Prostate gland (tissue), 2 donors: Measurements from ENCODE around the gene C5AR2. TPM values are rescaled to one million over a fixed set of nuclear protein-coding genes. Genes with fewer than 3 reads are reported as not detected.
A peak's percentile ranks its signal among the peaks of the same experiment; 100 is the strongest.
"Not testable (repeated sequence)": the region's sequence is repeated elsewhere in the genome, so short reads cannot be mapped to it uniquely, and the experiment has no call there.

ENCODE experiments used
- DNase-seq: peaks from one replicate; pipeline ENCODE4 v3.0.0-alpha.2; 2019; ENCODE audit warnings: low spot score
- H3K27ac ChIP-seq, 2 donors: fragments of 200-600 bp; sonication (generic); 2 replicates each; pipeline ENCODE4 v1.5.1; 2017 to 2019
- H3K27me3 ChIP-seq: fragments of 200-600 bp; sonication (generic); replicated peaks from 2 replicates; pipeline ENCODE4 v1.5.1; 2019; ENCODE audit not compliant: insufficient read depth
- H3K36me3 ChIP-seq, 2 donors: fragments of 200-600 bp; sonication (generic); 1 replicate in 1 of 2; 2 replicates in 1 of 2; pipeline versions ENCODE4 v1.5.1 to v1.8.1; 2017 to 2019
- H3K4me1 ChIP-seq: fragments of 200-600 bp; sonication (generic); replicated peaks from 2 replicates; pipeline ENCODE4 v1.5.1; 2019
- H3K4me3 ChIP-seq, 2 donors: fragments of 200-600 bp; sonication (generic); 2 replicates each; pipeline ENCODE4 v1.5.1; 2017 to 2019
- H3K9me3 ChIP-seq: fragments of 200-600 bp; sonication (generic); 2 replicates; pipeline ENCODE4 v1.5.1; 2017
- CTCF ChIP-seq, 4 experiments: fragments of 200-600 bp in 2 of 4; fragments of 450-650 bp in 2 of 4; sonication (generic) in 2 of 4; IDR thresholded peaks; 1 replicate in 3 of 4; 2 replicates in 1 of 4; pipeline ENCODE4 v1.5.1; 2016 to 2019; ENCODE audit warnings: antibody characterized with exemption in 4 of 4, mild to moderate bottlenecking in 2 of 4, moderate library complexity in 2 of 4
- POLR2A ChIP-seq: fragments of 450-650 bp; IDR thresholded peaks from one replicate; pipeline ENCODE4 v1.6.1; 2016; ENCODE audit warnings: antibody characterized with exemption, mild to moderate bottlenecking
- POLR2AphosphoS5 ChIP-seq: sonication (generic); formaldehyde crosslinking; IDR thresholded peaks from one replicate; pipeline ENCODE4 v1.6.1; 2017; ENCODE audit warnings: antibody characterized with exemption
- WGBS: methylation state at CpG from one replicate; pipeline ENCODE4 v1.1.5; 2018; 5-methylcytosine and 5-hydroxymethylcytosine counted together
- intact Hi-C: fragments of 100-400 bp; cut with DNase I; formaldehyde crosslinking; loops from one replicate; pipeline ENCODE4 v1.14.2; 2022
- total RNA-seq, 2 donors: library from RNA; depleted of rRNA; stranded (reverse); fragments of >200 nt; gene quantifications; one replicate each; pipeline ENCODE4 v1.1.0, GENCODE V29; 2016

C5AR2 gene
- total RNA-seq = 1 to 10 TPM in 1 of 2 donors, not detected in 1; 1.9 TPM

DNA sequence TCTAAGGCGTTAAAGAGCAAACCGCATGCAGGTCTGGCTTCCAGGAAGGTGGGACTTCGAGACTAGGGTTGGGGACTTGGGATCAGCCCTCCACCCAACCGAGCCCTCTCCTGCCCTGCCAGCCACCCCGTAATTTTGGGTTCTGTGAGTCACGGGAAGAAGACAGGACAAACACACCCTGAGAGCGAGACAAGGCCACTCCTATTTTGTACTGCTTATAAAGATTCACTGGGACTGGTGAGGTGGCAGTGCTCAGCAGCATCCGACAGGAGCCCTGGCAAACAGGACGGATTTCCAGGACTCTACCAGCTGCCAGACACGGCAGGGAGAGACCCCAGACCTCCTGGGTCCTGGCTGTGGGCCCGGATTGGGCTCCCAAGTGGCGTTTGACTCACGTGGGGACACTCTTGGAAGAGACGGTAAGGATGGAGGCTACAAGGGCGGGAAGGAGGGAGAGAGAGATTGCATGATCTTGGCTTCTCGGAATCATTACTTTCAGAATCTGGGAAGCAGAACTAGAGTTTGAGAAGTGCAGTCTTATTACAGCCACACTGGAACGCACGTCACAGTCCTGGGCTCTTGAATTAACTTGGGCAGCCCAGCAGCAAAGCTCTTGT is at the start of gene C5AR2:
C5AR2 (plus strand) TSS at position 245 of the 617 bp plus-strand sequence. CDS start 8,625 bp downstream, outside the sequence.
- Histone ChIP-seq H3K9me3 (no peaks in the 10 kb centered on the region), H3K4me3 (no peak within 1 kb of the TSS), H3K27me3 (no peaks in the 10 kb centered on the region), H3K36me3 (no peaks in the 10 kb centered on the region), H3K4me1 (no peaks in the 10 kb centered on the region), H3K27ac (no peak within 1 kb of the TSS)
- 43% methylated on average over 18 of the region's 18 CpGs for WGBS
- intact Hi-C loops = no loop called here
- DNase-seq = no peak
- TF ChIP-seq POLR2A (no peak), CTCF (IDR thresholded peaks at IDR 0.05) (no peak), POLR2AphosphoS5 (no peak)

DNA sequence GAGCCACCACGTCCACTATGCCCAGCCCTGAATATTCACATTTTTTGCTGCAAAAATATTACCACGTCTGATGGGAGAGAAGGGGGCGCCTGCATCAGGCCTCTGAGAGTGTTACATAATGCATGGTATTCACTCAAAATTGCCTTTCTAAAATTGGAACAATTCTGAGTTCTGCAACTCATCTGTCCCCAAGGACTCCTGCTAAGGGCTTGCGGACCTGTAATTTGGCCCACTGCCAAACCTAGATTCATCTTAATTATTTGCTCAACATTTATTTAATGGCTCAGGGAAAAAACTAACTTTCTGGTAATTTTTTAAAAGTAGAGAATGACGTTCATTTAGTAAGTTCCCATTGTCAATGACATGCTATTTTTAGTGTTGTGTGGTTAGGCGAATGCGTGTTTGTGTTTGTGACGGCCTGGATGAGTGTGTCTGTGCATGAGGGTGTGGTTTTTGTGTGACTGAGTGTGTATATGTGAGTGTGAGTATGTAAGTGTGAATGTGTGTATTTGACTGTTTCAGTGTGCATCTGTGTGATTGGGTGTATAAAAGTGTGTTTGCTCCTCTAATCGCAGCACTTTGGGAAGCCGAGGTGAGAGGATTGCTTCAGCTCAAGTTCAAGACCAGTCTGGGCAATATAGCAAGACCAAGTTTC is 48.4 kb upstream of the C5AR2 start:
- no peak for TF ChIP-seq CTCF (IDR thresholded peaks at IDR 0.05)
- WGBS = 85% methylated on average over 10 of the region's 10 CpGs

GRCh38 chr19:47284324-47284899 is 47.6 kb upstream of the C5AR2 start:
- WGBS = 30% methylated on average over 9 of the region's 9 CpGs
- TF ChIP-seq CTCF (IDR thresholded peaks at IDR 0.05) (peak; percentile 67 to 88 (median 80)), POLR2AphosphoS5 (no peak)
- Histone ChIP-seq H3K4me3 (no peak overlapping the region), H3K4me1 (no peaks in the 10 kb centered on the region), H3K9me3 (no peaks in the 10 kb centered on the region), H3K36me3 (no peaks in the 10 kb centered on the region), H3K27me3 (no peaks in the 10 kb centered on the region), H3K27ac (no peak overlapping the region)
- DNase-seq = peak; percentile 48
- intact Hi-C loops = no loop called here

More for the DNA sequence above, 48.4 kb upstream of the C5AR2 start:
- no peak for DNase-seq
- H3K4me1 ChIP-seq = no peaks in the 10 kb centered on the region
- H3K9me3 ChIP-seq = no peaks in the 10 kb centered on the region
- no peaks in the 10 kb centered on the region for H3K36me3 ChIP-seq
- H3K4me3 ChIP-seq = no peak overlapping the region
- intact Hi-C loops = no loop called here
- H3K27me3 ChIP-seq = no peaks in the 10 kb centered on the region
- no peak overlapping the region for H3K27ac ChIP-seq

GRCh38 chr19:47296036-47296435 is 35.9 kb upstream of the C5AR2 start:
- peak; percentile 75 for DNase-seq
- no peak overlapping the region for H3K4me3 ChIP-seq
- no peaks in the 10 kb centered on the region for H3K9me3 ChIP-seq
- no peaks in the 10 kb centered on the region for H3K36me3 ChIP-seq
- no peaks in the 10 kb centered on the region for H3K27me3 ChIP-seq
- TF ChIP-seq CTCF (IDR thresholded peaks at IDR 0.05) (peak; percentile 23 to 81 (median 67)), POLR2AphosphoS5 (peak; percentile 14), POLR2A (no peak)
- WGBS = 28% methylated on average over 12 of the region's 12 CpGs
- H3K27ac ChIP-seq = no peak overlapping the region
- H3K4me1 ChIP-seq = no peaks in the 10 kb centered on the region
- intact Hi-C loops = loop anchor here (10.0 kb wide), 2 partner anchors 129 to 409 kb away; no protein-coding TSS in a partner anchor

- WGBS = 92% methylated on average over 14 of the region's 14 CpGs
- H3K27me3 ChIP-seq, H3K4me1 ChIP-seq, H3K27ac ChIP-seq, DNase-seq, H3K36me3 ChIP-seq, intact Hi-C loops, H3K4me3 ChIP-seq, H3K9me3 ChIP-seq: not testable (repeated sequence)
These were observed 31.1 kb upstream of the C5AR2 start for GRCh38 chr19:47300867-47301266.
